IPS DF 19.7 (cell line): ENCODE results near the gene DNAH11.
A peak's percentile ranks its signal among the peaks of the same experiment; 100 is the strongest.
"Not testable (repeated sequence)": the region's sequence is repeated elsewhere in the genome, so short reads cannot be mapped to it uniquely, and the experiment has no call there.

ENCODE experiments used
- DNase-seq: peaks from one replicate; pipeline ENCODE4 v3.0.0-alpha.2; 2013; ENCODE audit warnings: low read depth, low spot score

Gene DNAH11

DNA sequence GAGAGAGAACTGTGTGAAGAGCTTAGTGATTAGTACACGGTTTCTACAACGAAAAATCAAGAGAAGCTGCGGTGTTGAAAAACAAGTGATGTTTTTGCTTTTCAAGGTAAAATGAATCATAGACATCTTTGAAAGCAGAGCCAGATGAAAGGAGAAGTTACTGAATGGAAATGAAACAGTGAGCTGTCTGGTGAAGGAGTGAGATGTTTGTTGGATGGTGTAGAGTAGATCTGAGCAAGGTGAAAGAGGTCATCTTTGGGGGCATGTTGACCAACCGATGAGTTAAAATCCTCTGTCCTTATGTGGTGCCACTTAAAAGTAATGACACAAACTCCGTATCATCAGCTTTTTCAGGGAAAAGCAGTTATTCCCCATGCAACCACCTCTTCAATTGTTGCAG lies 225.4 kb downstream of the DNAH11 start:
- DNase-seq, result no peak

DNA sequence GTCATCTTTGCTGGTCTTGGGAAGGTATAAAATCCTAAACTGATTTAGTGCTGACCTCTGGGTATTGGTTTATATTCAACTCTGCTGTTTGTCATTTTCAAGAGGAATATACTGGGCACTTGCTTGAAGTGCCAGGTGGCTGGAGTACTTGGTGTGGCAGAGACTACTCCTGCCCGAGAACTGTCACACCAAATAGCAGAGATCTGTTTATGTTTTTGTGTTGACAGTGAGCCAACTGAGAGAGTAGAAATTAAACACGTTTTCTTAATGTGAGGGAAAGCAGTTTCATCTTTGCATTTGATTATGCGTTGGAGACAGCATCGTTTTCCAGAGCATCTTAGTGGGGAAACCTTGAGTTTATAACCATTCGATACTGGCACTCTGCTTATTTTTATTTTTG lies 228.4 kb downstream of the DNAH11 start:
- DNase-seq, result no peak

DNA sequence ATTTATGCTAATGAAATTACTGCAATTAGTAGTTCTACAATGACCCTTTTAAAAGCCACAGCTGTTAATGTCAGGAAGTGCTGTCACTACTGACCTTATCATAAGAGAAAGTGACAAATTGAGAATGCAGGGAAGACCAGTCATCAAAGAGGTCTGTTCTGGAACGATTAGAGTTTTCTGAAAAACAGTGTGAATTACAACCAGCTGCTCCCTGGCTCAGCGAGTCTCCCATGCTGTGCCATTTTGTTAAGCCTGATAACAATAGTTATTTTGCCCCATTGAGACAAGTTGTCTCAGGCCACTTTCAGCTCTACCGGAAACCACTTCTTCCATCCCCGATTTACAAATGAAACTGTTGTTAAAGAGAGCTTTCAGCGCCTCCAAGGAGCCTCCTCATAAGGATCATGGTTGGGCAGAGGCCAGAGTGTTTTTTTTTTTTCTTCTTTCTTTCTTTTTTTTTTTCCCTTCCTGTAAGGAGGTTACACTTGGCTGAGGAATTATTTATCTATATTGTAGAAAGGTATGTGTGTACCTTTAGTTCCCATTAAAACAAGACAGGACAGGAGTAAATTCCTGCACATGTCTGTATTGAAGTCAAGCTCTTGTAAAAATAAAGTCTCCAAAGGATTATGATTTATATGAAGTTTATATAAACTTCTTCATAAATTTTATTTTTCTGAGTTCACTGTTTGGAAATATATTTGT lies 229.2 kb downstream of the DNAH11 start:
- peak; percentile 78 for DNase-seq

DNA sequence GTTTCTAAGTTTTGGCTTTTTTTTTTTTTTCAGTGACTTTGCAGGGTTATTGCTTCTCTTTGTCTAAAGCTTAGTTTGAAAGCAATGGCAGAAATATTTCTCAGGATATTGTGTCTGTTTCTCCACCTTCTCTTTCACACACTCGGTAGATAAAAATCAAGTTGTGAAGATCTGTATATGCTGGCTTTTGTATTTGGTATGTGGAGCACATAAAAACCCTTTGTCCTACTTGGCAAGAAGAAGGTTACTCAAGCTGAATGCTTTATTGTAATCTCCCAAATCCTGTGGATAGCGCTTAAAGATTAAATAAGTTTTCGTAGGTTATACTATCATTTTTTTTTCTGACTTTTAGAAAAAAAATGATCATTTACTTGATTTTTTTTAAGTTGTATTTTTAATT lies 230.5 kb downstream of the DNAH11 start:
- DNase-seq, result no peak

DNA sequence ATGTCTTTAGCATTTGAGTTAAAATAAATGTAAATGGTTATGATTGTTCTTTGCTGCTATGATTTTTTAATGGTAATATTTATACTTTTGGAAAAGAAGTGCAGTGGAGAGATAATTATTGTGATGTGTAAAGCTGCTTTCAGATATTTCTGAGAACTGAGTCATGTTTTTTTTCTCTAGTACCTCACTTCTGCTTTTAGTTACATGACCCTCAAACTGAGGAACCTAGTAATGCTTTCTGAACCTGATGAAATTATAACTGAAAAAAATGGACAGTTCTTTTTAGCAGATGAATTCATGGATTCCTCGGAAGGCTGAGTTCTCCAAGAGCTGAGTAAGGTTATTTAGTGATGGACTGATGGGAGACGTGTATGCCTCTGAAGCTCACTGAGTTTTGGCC lies 235.1 kb downstream of the DNAH11 start:
- DNase-seq, result no peak

DNA sequence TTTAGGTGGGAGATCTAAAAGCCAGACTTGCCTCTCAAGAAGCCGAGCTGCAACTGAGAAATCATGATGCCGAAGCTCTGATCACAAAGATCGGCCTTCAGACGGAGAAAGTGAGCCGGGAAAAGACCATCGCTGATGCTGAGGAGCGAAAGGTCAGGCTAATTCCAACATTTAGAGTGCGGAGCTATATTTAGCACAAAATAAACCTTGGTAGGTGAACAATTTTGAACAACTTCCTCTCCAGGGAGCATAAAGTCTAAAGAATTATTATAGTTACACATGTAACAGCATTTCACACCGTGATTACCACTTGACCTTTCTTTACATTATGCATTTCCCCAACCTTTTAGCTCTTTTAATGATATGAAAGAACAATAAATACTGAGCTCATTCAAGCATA lies 236.1 kb downstream of the DNAH11 start:
- DNase-seq, result no peak

DNA sequence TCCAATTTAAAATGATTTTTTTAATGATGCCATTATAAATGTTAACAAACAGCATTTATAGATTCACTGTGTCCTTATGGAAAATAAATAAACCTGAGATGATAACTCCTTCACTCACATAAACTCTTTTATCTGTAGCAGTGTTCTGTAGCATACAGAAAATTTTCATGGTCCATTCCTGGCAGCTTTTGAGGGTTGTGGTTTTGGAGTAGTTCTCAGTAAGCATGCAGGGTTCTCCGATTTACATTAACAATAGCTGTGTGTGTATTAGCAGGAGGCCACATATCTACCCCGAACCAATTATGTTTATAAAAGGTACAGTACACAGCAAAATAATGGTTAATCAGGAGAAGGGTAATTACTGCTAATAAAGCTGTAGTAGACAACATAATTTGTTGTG lies 240.2 kb downstream of the DNAH11 start:
- DNase-seq, result no peak

DNA sequence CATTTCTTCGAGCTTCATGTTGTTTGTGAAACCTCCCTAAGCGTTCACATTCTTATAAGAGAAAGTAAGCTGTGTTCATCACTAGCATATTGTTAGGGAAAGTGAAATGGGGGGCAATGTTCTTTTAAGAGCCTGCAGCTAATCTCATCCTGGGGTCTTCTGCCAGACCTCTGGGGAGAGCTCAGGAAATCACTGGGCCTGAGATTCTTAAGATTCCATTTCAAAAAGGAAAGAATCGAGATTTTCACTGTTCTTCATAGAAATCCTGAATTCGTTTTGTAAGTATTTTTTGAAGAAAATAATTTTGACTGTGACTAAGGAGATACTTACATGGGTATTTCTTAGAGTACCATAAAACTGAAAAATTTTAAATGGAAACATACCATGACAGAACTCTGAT lies 242.2 kb downstream of the DNAH11 start:
- no peak for DNase-seq

DNA sequence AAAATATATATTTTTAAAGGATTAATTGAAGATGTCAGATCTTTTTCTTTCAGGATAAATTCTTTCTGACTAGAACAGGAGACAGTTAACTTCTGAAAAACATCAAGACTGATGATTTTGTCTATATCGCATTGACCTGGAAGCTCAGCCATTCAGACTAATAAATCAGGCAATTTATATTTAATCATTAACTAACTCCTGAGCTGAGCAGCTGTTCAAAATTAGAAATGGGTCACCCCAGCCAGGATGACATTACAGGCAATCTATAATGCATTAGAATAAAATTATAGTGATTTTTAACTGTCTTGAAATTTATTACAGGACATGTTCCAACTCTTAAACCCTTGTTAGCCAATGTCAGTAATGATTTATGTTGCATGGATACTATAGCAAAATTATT lies 263.0 kb downstream of the DNAH11 start:
- no peak for DNase-seq

DNA sequence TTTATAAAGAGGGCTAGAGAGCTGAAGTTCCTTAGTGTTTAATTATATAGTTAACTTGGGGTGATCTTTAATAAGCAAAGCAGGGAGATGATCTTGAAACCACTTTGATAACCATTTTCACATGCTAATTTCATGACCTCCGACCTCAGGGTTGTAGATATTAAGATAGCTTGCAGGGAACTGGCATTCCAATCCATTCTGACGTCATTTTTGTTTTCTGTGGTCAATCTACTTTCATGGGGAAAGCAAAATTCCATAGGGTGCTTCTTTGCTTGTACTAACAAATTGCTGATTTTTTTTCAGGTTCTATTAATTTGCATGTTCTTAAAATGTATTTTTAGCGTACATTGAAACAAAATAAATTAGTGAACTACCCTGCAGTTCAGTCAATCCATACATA lies 263.5 kb downstream of the DNAH11 start:
- DNase-seq, result no peak

DNA sequence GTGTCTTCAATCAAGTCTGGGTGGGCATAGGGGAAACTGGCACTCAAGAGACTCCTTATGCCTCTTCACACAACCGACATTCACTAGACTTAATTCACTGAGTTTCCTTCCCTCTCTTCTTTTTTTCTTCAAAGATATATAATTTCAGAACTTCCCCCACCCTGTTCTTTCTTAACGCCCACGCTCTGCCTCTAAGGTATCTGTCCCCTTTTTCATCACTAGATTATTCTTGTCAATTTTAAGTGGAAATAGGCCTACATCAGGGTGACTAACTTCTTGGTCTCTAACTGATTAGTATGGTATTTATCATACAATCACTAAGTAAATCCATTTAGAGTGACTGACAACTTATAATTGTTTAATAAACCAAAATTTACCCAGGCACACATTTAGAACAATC lies 276.2 kb downstream of the DNAH11 start:
- DNase-seq, result no peak

DNA sequence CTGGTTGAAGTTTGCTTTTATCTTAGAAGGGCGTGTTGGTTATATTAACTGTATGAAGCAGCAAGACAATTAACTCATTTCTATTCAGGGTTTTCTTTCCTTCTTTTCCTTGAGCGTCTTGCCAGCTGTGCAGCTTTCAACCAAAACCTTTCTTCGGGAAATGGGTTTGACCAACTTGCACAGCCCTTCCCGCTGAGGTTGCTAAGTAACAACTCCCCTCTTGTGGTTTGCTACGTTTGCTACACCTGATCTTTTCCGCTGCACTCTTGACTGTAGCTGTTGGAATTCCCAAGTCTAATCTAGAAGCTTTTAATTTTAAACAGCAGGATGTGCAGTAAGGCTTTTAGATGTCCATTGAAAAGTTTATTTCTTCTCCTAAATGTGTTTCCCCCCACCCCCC lies 286.0 kb downstream of the DNAH11 start:
- peak; percentile 35 for DNase-seq

DNA sequence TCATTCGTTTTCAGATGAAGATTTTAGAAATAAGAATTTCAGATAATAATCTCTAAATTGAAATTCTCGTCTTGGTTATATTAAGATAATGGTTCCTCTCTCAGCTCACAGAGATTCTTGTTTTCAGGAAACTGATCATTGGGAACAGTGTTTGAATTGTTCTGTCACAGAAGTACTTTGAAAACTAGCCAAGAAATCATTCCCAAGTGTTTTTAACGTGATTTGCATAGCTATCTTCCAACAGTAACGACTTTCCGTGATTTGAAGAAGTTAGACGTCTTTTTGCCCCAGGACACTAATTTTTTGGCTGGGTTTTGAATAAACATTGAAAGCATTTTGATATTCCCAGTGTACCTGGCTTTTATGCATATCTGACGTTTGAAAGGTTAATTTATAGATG lies 286.9 kb downstream of the DNAH11 start:
- no peak for DNase-seq

DNA sequence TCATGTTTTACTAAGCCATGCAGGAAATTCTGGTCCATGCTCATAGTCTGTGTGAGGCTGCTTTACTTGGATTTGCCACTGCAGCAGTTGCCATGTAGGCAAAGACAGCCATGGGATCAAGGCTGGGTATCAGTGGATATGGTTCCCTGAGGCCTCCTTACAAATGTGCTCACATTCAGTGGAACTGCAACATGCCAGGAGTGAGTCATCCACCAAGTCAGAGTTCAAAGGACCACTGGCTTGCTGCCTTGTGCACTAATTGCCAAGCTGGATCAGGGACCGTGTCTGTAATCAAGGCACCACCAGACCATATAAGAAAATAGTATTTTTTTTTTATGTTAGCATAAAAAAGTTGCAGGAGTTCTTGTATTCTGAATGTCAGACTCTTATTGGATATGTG lies 301.9 kb downstream of the DNAH11 start:
- no peak for DNase-seq

DNA sequence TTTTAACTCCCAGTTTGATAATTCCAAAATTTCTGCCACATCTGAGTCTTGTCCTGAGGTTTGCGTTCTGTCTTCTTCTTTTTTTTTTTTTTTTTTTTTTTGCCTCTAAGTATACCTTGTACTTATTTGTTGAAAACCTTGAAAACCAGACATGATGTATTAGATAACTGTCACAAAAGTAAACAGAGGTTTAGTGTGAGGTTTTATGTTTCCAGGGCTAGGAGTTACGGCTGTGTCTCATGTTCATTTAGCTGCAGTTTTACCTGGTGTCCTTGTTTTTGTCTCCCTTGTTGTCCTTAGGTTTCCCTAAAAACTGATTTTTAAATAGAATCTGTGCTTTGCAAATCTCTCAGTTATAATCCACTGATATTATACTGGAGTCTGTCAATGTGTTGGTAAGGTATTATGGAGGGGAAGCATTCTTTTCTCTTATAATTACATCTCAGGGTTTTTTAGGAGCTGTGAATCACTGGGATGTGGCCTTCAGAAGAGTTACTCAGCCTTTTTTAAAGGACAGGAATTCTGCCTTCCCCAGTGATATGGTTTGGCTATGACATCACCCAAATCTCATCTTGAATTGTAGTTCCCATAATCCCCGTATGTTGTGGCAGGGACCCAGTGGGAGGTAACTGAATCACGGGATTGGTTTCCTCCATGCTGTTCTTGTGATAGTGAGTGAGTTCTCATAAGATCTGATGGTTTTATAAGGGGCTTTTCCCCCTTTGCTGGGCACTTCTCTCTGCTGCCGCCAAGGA lies 307.9 kb downstream of the DNAH11 start:
- no peak for DNase-seq

DNA sequence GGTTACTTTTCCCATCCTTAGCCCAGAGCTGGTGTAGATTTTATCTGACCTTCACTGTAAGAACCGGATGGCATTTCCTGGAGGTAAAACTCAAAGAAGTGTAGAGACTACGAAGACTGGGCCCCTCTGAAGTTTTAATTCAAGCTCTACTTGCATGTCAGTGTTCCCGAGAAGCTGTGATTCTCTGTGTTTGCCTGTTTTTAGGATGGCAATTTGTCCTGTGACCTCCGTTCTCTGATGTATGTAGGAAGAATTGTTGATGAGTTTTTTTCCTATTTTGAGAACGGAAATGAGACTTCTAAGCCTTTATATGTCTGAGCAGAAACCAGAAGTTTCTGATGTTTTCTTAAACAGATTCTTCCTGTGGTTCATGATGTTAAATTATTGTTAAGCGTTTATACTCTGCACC lies 308.7 kb downstream of the DNAH11 start:
- DNase-seq, result no peak

DNA sequence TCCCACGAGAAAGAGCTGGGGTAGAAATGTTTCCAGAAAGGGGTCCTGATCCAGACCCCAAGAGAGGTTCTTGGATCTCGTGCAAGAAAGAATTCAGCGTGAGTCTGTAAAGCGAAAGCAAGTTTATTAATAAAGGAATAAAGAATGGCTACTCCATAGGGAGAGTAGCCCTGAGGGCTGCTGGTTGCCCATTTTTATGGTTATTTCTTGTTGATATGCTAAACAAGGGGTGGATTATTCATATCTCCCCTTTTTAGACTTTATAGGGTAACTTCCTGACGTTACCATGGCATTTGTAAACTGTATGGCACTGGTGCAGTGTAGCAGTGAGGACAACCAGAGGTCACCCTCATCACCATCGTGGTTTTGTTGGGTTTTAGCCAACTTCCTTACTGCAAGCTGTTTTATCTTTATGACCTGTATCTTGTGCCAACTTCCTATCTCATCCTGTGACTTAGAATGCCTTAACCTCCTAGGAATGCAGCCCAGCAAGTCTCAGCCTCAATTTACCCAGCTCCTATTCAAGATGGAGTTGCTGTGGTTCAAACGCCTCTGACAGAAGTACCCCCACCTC lies 322.9 kb downstream of the DNAH11 start:
- DNase-seq, result not testable (repeated sequence)

DNA sequence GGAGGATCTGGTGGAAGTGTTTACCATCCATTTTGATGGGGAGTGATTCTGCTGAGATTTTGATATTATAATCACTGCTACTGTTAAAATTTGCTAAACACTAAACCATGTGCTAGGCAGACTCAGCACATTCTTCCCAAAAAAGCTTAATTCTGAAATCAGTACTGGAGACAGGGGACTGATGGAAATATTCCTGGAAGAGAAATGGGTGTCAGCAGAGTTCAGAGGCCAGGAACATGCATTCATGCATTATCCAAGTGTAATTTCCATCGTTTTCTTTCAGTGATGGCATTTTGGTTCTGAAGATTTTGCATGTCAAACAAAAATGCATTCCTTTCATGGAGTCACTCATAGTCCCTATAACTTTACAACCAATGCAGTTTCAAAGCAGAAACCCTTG lies 323.9 kb downstream of the DNAH11 start:
- no peak for DNase-seq

DNA sequence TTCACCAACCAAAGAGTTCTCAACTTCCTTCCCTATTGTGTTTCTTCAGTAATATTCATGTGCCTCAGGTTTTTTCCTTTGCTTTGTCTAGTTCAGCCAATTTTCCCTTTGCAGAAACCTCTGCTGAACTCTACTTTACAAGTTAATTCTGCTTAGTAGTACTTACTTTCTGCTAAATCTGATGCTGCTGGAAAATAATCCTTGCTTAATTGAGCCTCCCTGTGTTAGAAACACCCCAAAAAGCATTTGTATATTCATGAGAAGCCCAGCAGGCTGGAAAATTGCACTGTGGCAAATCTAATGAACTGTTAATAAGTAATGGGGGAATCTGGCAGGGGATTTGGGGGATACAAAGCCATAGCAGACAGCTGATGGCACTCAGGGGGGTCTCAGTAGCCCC lies 324.4 kb downstream of the DNAH11 start:
- DNase-seq, result no peak

DNA sequence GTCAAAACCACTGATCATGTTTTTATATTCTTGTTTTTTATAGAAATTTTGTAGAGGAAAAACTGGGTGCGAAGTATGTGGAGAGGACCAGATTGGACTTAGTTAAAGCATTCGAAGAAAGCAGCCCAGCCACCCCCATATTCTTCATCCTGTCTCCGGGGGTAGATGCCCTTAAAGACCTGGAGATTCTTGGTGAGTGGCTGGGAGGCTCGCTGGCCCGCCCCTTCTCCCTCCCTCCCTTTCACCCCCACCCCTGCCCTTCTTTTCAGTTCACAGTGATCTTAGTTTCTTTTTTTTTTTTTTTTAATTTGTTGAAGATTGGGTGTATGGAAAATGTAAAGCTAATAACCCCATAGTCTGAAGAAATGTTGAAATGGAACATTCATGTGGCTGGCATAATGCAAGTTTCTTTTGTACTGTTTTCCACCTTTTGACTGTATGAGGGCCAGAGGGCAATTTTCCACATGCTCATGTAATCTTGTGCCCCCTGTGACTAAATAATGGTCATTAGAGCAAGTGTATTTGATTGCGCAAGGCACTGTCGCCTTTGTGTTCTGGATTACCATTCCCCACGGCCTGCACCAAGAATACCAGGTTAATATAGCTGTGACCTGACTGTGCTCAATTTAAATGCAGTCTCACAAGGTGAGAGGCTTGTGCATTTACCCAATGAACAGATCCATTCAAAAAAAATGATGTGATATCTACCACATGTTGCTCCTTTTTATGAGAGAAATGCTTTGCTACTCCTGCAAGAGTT lies 325.2 kb downstream of the DNAH11 start:
- no peak for DNase-seq

DNA sequence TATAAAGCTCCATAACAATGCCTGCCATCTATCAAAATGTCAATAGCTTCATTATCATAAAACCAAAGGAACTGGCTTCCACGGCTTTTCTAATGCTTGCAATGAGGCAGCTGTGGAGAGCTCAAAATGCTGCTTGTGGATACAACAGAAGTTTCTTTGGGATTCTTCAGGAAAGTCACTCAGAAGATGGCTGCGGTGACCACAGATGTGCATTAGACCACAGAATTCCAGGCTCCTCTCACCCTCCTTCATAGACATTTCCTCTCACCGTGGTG lies 325.7 kb downstream of the DNAH11 start:
- DNase-seq, result no peak

DNA sequence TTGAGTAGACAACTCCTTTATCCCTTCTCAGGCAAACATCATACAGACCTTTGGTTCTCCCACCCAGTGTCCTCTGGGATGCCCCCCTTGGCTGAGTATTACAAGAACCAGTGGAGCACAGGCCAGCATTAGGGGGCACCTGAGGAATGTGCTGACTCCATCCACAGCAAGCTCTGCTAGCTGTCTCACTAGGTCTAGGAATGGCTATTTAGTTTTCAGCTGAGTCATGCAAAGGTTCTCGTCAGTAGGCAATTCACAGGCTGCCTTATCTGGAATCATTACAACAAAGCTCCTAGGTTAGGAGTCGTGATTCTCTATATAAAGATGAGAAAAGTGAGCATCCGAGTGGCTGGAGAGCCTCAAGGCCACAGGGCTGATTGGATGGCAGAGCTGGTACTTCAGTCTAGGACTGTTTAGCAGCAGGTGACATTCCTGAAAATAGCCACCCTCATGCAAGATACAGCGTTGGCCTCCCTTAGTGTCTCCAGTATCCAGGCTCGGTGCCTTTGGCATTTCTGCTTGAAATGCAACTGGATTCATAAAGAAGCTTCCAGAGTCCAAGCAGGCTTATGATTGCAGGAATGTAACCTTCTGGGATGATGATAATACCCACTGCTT lies 327.1 kb downstream of the DNAH11 start:
- DNase-seq, result no peak
